K562 (cell line): ENCODE measurements around the gene NCAPG2. TPM values are rescaled to one million over a fixed set of nuclear protein-coding genes. Genes with fewer than 3 reads are reported as not detected.

Experiments
- ATAC-seq: fragments of 200-7000 bp; cut with Tn5 transposase; 3 replicates; pipeline ENCODE4 v1.9.1; 2020; ENCODE audit warnings: moderate library complexity
- BruUV-seq: library from RNA; stranded (reverse); fragments of 400-500 nt; replicated peaks from 2 replicates; lab custom pipeline; 2021; lab: Mats Ljungman, UMichigan
- CTCF ChIA-PET: fragments of 300-600 bp; formaldehyde crosslinking; extraction: SDS; loops from one replicate; lab custom pipeline; 2021; ENCODE audit warnings: low intra/inter-chr PET ratio; lab: Yijun Ruan, JAX
- POLR2A ChIA-PET: fragments of 300-600, 350-650 bp; sonication (Branson Sonifier 250); formaldehyde crosslinking; extraction: SDS; loops from one replicate; lab custom pipeline; 2021; ENCODE audit warnings: antibody characterized with exemption, inconsistent platforms; lab: Yijun Ruan, JAX
- DNase-seq, 4 experiments: peaks; one replicate each; pipeline versions ENCODE4 v3.0.0 to v3.0.0-alpha.2; 2011 to 2018; ENCODE audit warnings: low spot score in 3 of 4, mixed read lengths in 3 of 4; ENCODE audit errors: extremely low read depth in 1 of 4
- FAIRE-seq: peaks from 2 replicates; lab custom pipeline; 2011; peaks lifted over from hg19 to GRCh38; lab: Jason Lieb, UNC
- H2AFZ ChIP-seq: 2 replicates; pipeline ENCODE4 v1.6.0; 2011; ENCODE audit warnings: low read depth, low read length, control low read depth, inconsistent platforms
- H3K27ac ChIP-seq: fragments of 200-600 bp; 3 replicates; pipeline ENCODE4 v1.8.0; 2011; ENCODE audit warnings: low read depth, mild to moderate bottlenecking, control low read depth, inconsistent platforms, low read length, moderate library complexity, mixed read lengths; ENCODE audit errors: extremely low read depth
- H3K27me3 ChIP-seq, 2 experiments: fragments of 300-600 bp in 1 of 2; 2 replicates in 1 of 2; 3 replicates in 1 of 2; pipeline versions ENCODE4 v1.6.0 to v1.8.0; 2011; ENCODE audit warnings: inconsistent platforms in 2 of 2, low read length in 2 of 2, mild to moderate bottlenecking in 1 of 2, mixed read lengths in 1 of 2, moderate library complexity in 1 of 2; ENCODE audit not compliant: control insufficient read depth in 2 of 2, insufficient read depth in 2 of 2
- H3K36me3 ChIP-seq: fragments of 300-600 bp; 3 replicates; pipeline ENCODE4 v1.8.0; 2011; ENCODE audit warnings: mild to moderate bottlenecking, low read length, inconsistent platforms; ENCODE audit not compliant: control insufficient read depth, insufficient read depth
- H3K4me1 ChIP-seq, 2 experiments: fragments of 200-600 bp in 1 of 2; replicated peaks in 1 of 2; 2 replicates in 1 of 2; 3 replicates in 1 of 2; pipeline versions ENCODE4 v1.5.1 to v1.8.0; 2011; ENCODE audit warnings: inconsistent platforms in 2 of 2, low read length in 2 of 2, mild to moderate bottlenecking in 1 of 2, mixed read lengths in 1 of 2, moderate library complexity in 1 of 2; ENCODE audit not compliant: control insufficient read depth in 2 of 2, insufficient read depth in 2 of 2
- H3K4me2 ChIP-seq: 2 replicates; pipeline ENCODE4 v1.6.1; 2011; ENCODE audit warnings: low read length, control low read depth, inconsistent platforms, mixed read lengths; ENCODE audit not compliant: insufficient read depth
- H3K4me3 ChIP-seq: fragments of 200-600 bp; sonication (generic), shearing (Covaris generic); 2 replicates; pipeline ENCODE4 v1.5.1; 2016; ENCODE audit warnings: control low read depth, inconsistent platforms
- H3K79me2 ChIP-seq: fragments of 200-600 bp; 3 replicates; pipeline ENCODE4 v1.8.0; 2011; ENCODE audit warnings: low read length, inconsistent platforms; ENCODE audit not compliant: control insufficient read depth, insufficient read depth
- H3K9ac ChIP-seq, 2 experiments: 2 replicates each; pipeline versions ENCODE4 v1.6.0 to v1.6.1; 2011; ENCODE audit warnings: low read depth in 2 of 2, low read length in 2 of 2, control low read depth in 1 of 2, inconsistent platforms in 1 of 2, mild to moderate bottlenecking in 1 of 2, mixed read lengths in 1 of 2; ENCODE audit not compliant: insufficient read depth in 1 of 2
- H3K9me1 ChIP-seq: one replicate; pipeline ENCODE4 v1.6.0; 2011; ENCODE audit warnings: inconsistent platforms, mild to moderate bottlenecking, low read length, moderate library complexity; ENCODE audit not compliant: control insufficient read depth, insufficient read depth
- H3K9me3 ChIP-seq: replicated peaks from 2 replicates; pipeline ENCODE4 v1.5.1; 2011; ENCODE audit warnings: low read depth, low read length, inconsistent platforms; ENCODE audit not compliant: control insufficient read depth, insufficient read depth
- H4K20me1 ChIP-seq: replicated peaks from 2 replicates; pipeline ENCODE4 v1.6.1; 2011; ENCODE audit warnings: low read length, inconsistent platforms, mixed read lengths; ENCODE audit not compliant: control insufficient read depth, insufficient read depth
- ADNP ChIP-seq: fragments of 200-800 bp; sonication (Bioruptor generic); IDR thresholded peaks from 2 replicates; pipeline ENCODE4 v1.6.1; 2016; ENCODE audit warnings: missing genetic modification characterization, missing compliant biosample characterization
- ARHGAP35 ChIP-seq: fragments of 450-650 bp; IDR thresholded peaks from 2 replicates; pipeline ENCODE4 v1.6.1; 2018; ENCODE audit not compliant: partially characterized antibody
- ESRRB ChIP-seq: fragments of 250-450 bp; sonication (Bioruptor Pico); IDR thresholded peaks from 2 replicates; pipeline ENCODE4 v1.5.0; 2020; ENCODE audit warnings: mild to moderate bottlenecking, moderate library complexity, borderline replicate concordance
- KAT8 ChIP-seq: fragments of 450-650 bp; IDR thresholded peaks from 2 replicates; pipeline ENCODE4 v1.6.1; 2016; ENCODE audit warnings: low read depth, mild to moderate bottlenecking
- KLF13 ChIP-seq: fragments of 450-650 bp; IDR thresholded peaks from 2 replicates; pipeline ENCODE4 v1.6.1; 2016; ENCODE audit warnings: missing genetic modification characterization, low read depth, mild to moderate bottlenecking, missing compliant biosample characterization, moderate library complexity, borderline replicate concordance
- MCM2 ChIP-seq: fragments of 450-650 bp; IDR thresholded peaks from 2 replicates; pipeline ENCODE4 v1.6.1; 2017; ENCODE audit warnings: low read depth, mild to moderate bottlenecking
- NCOR1 ChIP-seq: fragments of 450-650 bp; IDR thresholded peaks from 2 replicates; pipeline ENCODE4 v1.6.1; 2016; ENCODE audit warnings: mild to moderate bottlenecking, moderate library complexity
- NFE2L1 ChIP-seq: fragments of 450-650 bp; IDR thresholded peaks from 2 replicates; pipeline ENCODE4 v1.6.1; 2016; ENCODE audit warnings: missing genetic modification characterization, low read depth, mild to moderate bottlenecking, missing compliant biosample characterization, moderate library complexity, borderline replicate concordance
- PML ChIP-seq: IDR thresholded peaks from 2 replicates; pipeline ENCODE4 v1.6.1; 2012; ENCODE audit warnings: low read length, inconsistent platforms
- WGBS: fragments of 100-300 bp; shearing (Covaris generic); methylation state at CpG from one replicate; pipeline ENCODE4 v1.1.6; 2016; ENCODE audit warnings: low coverage, mixed read lengths; ENCODE audit not compliant: insufficient coverage; ENCODE audit errors: missing lambda C conversion rate; 5-methylcytosine and 5-hydroxymethylcytosine counted together
- in situ Hi-C: fragments of 300-500 bp; cut with MboI; formaldehyde crosslinking; loops from 4 replicates; pipeline ENCODE4 v1.15.0; 2018; ENCODE audit warnings: inconsistent platforms, mixed read lengths
- intact Hi-C: fragments of 100-400 bp; cut with micrococcal nuclease; formaldehyde crosslinking; loops from 2 replicates; pipeline ENCODE4 v1.14.2; 2022
- polyA plus RNA-seq, 8 experiments: library from polyadenylated mRNA; depleted of rRNA in 4 of 8; stranded (reverse) in 5 of 8; unstranded in 3 of 8; fragments of >200 nt; fragmentation: Nextera tagmentation in 2 of 8; fragmentation: Illumina TruSeq in 1 of 8; extraction: Ambion mirVana in 2 of 8; extraction: Trizol in 1 of 8; gene quantifications; 2 replicates each; pipeline versions ENCODE4 v1.2.1 to v1.2.3, GENCODE V29; 2011 to 2014; ENCODE audit warnings: inconsistent platforms in 1 of 8, missing spikeins in 1 of 8
- total RNA-seq, 7 experiments: library from RNA; depleted of rRNA in 6 of 7; stranded (reverse); fragments of >200 nt in 6 of 7; fragmentation: Illumina TruSeq in 2 of 7; extraction: Trizol in 2 of 7; gene quantifications; 2 replicates each; pipeline versions ENCODE4 v1.2.1 to v1.2.3, GENCODE V29; 2011 to 2021; ENCODE audit warnings: low replicate concordance in 1 of 7

Gene NCAPG2
- total and polyA plus RNA-seq, 9 of the 15 experiments (the other 6 are each of a cell fraction or from before 2014, with no cell fraction given): 21.5 to 127 (median 86.1) TPM

GRCh38 chr7:158742065-158742821, 37.6 kb upstream of the NCAPG2 start:
- intact Hi-C loops (loop anchor here (5.0 kb wide), 1 partner anchor 40 kb away; the partner anchor contains the start of gene NCAPG2), in situ Hi-C loops (no loop called here)
- WGBS: 95% methylated on average over 19 of the region's 19 CpGs
- Histone ChIP-seq H3K4me1 (peaks cover 22 to 30% of the 10 kb centered on the region in 2 experiments; a peak in 4 of 5 replicates), H3K9ac (peak overlapping the region in 1 of 2 experiments; percentile 67; a peak in 2 of 4 replicates), H3K27ac (no peak overlapping the region), H3K79me2 (no peaks in the 10 kb centered on the region), H3K9me1 (no peaks in the 10 kb centered on the region), H2AFZ (no peak overlapping the region), H3K27me3 (no peaks in the 10 kb centered on the region), H3K36me3 (peaks cover 92% of the 10 kb centered on the region), H3K9me3 (no peaks in the 10 kb centered on the region), H4K20me1 (no peaks in the 10 kb centered on the region), H3K4me2 (no peak overlapping the region), H3K4me3 (no peak overlapping the region)
- CTCF ChIA-PET: interaction anchor here (0.6 kb wide), 1 partner anchor 143 kb away, joined by 3 read pairs; no protein-coding TSS in a partner anchor
- DNase-seq (no peak), FAIRE-seq (no peak), ATAC-seq (no peak)
- TF ChIP-seq KLF13 (tag) (no peak), ARHGAP35 (peak; percentile 4), PML (0 out of 2 replicates have a peak, but pooled peaks have one; percentile 14), KAT8 (no peak), NFE2L1 (no peak), ESRRB (CRISPR knock-in tag) (no peak), ADNP (tag) (no peak), NCOR1 (no peak), MCM2 (no peak)
- BruUV-seq: no TSS peak
- POLR2A ChIA-PET: interaction anchor here (0.6 to 3.5 kb wide), 10 partner anchors 8 to 117 kb away, joined by 3 to 22 read pairs (median 4); partner anchors contain the start of gene NCAPG2
